Thyroid gland (tissue), 4 donors: Measurements from ENCODE around the gene GLT8D2.

Experiments
- CTCF ChIP-seq, 6 experiments: fragments of 200-600 bp in 3 of 6; fragments of 450-650 bp in 3 of 6; sonication (generic) in 3 of 6; IDR thresholded peaks; one replicate each; pipeline ENCODE4 v1.5.1; 2016 to 2019; ENCODE audit warnings: antibody characterized with exemption in 6 of 6, mild to moderate bottlenecking in 2 of 6, inconsistent platforms in 1 of 6, moderate library complexity in 1 of 6
- POLR2A ChIP-seq, 2 donors: fragments of 450-650 bp; IDR thresholded peaks; one replicate each; pipeline ENCODE4 v1.6.1; 2017; ENCODE audit warnings: antibody characterized with exemption in 2 of 2, mild to moderate bottlenecking in 2 of 2, moderate library complexity in 1 of 2

GRCh38 chr12:104022786-104023185 lies 27.2 kb downstream of the GLT8D2 start:
- TF ChIP-seq CTCF (IDR thresholded peaks at IDR 0.05) (no peak), POLR2A (IDR thresholded peaks at IDR 0.05) (no peak)
